ENCODE data around the gene RCAN2. TPM values are rescaled to one million over a fixed set of nuclear protein-coding genes. Genes with fewer than 3 reads are reported as not detected.

Gene RCAN2
- total RNA-seq, 1 donor from 2014 or later = 9.0 TPM

- DNase-seq = no peak
- no peak for ATAC-seq
- Histone ChIP-seq H3K27me3 (ENCODE audit: low read depth) (no peaks in the 10 kb centered on the region), H3K4me3 (no peak overlapping the region), H3K4me1 (no peaks in the 10 kb centered on the region), H3K9me3 (no peaks in the 10 kb centered on the region), H3K27ac (no peak overlapping the region), H3K36me3 (no peaks in the 10 kb centered on the region)
- TF ChIP-seq, protein P1, sequence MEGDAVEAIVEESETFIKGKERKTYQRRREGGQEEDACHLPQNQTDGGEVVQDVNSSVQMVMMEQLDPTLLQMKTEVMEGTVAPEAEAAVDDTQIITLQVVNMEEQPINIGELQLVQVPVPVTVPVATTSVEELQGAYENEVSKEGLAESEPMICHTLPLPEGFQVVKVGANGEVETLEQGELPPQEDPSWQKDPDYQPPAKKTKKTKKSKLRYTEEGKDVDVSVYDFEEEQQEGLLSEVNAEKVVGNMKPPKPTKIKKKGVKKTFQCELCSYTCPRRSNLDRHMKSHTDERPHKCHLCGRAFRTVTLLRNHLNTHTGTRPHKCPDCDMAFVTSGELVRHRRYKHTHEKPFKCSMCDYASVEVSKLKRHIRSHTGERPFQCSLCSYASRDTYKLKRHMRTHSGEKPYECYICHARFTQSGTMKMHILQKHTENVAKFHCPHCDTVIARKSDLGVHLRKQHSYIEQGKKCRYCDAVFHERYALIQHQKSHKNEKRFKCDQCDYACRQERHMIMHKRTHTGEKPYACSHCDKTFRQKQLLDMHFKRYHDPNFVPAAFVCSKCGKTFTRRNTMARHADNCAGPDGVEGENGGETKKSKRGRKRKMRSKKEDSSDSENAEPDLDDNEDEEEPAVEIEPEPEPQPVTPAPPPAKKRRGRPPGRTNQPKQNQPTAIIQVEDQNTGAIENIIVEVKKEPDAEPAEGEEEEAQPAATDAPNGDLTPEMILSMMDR (IDR thresholded peaks at IDR 0.05) = no peak
- intact Hi-C loops (cut with DNase I) = no loop called here
Measured at GRCh38 chr6:46472243-46472642, 19.0 kb downstream of the RCAN2 start.

DNA sequence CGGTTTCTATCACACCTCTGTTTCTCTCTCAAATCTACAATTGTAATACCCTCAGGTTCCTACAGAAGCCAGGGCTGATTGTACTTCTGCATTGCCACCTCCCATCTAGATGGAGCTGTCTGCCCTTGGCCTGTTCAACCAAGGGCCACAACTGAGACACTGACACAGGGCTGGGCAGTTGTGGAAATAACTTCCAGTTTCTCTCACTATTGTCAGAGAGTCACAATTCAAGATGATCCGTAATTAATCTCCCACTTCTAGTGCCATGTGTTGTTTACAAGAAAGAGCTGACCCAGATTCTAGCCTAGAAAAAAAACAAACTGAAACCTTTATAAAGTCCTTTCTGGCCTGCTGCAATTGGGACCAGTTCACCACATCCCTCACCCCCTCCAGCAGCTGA is 22.2 kb downstream of the RCAN2 start:
- H3K27ac ChIP-seq = no peak overlapping the region
- DNase-seq (no peak), ATAC-seq (no peak)
- H3K4me1 ChIP-seq = no peaks in the 10 kb centered on the region
- TF ChIP-seq, protein P1 (IDR thresholded peaks at IDR 0.05) = no peak
- H3K27me3 ChIP-seq (ENCODE audit: low read depth) = no peaks in the 10 kb centered on the region
- intact Hi-C loops (cut with DNase I) = no loop called here
- no peaks in the 10 kb centered on the region for H3K36me3 ChIP-seq
- H3K9me3 ChIP-seq = no peaks in the 10 kb centered on the region
- no peak overlapping the region for H3K4me3 ChIP-seq

- intact Hi-C loops (cut with DNase I) = no loop called here
- H3K4me3 ChIP-seq = no peak overlapping the region
- TF ChIP-seq, protein P1 (IDR thresholded peaks at IDR 0.05) = no peak
- H3K36me3 ChIP-seq = no peaks in the 10 kb centered on the region
- DNase-seq = no peak
- no peak overlapping the region for H3K27ac ChIP-seq
- H3K4me1 ChIP-seq = no peaks in the 10 kb centered on the region
- no peaks in the 10 kb centered on the region for H3K27me3 ChIP-seq (ENCODE audit: low read depth)
- ATAC-seq = no peak
- H3K9me3 ChIP-seq = no peaks in the 10 kb centered on the region
Measured at GRCh38 chr6:46468403-46469010, 22.7 kb downstream of the RCAN2 start.

DNA sequence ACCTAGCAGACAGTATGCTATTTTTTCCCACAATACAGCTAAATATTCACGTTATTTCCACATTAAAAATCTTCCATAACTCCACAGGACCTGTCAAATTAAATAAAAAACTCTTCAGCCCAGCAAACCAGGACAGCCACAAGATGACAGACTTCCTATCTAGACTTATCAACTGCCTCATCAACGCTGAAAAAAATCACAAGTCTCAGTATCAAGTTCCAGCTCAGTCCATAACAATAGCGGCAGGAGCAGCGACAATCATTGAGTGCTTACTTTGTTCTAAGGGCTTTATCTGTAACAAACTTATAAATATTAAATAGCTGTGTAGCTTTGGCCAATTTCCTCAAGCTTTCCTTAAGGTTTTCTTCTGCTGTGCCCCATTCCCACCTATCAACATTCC is 24.7 kb downstream of the RCAN2 start:
- Histone ChIP-seq H3K4me1 (no peaks in the 10 kb centered on the region), H3K27ac (no peak overlapping the region), H3K9me3 (no peaks in the 10 kb centered on the region), H3K36me3 (no peaks in the 10 kb centered on the region), H3K27me3 (ENCODE audit: low read depth) (no peaks in the 10 kb centered on the region), H3K4me3 (no peak overlapping the region)
- DNase-seq = no peak
- TF ChIP-seq, protein P1 (IDR thresholded peaks at IDR 0.05) = no peak
- no peak for ATAC-seq
- intact Hi-C loops (cut with DNase I) = no loop called here

- TF ChIP-seq, protein P1 (IDR thresholded peaks at IDR 0.05) = no peak
- H3K27ac ChIP-seq = no peak overlapping the region
- no peak overlapping the region for H3K4me3 ChIP-seq
- no peaks in the 10 kb centered on the region for H3K9me3 ChIP-seq
- DNase-seq (no peak), ATAC-seq (no peak)
- no peaks in the 10 kb centered on the region for H3K27me3 ChIP-seq (ENCODE audit: low read depth)
- no peaks in the 10 kb centered on the region for H3K36me3 ChIP-seq
- H3K4me1 ChIP-seq = no peaks in the 10 kb centered on the region
- intact Hi-C loops (cut with DNase I) = no loop called here
Measured at GRCh38 chr6:46465294-46466165, 25.7 kb downstream of the RCAN2 start.
